AG08395 (cell line): ENCODE data around the gene TAF8.
"Not testable (repeated sequence)": the region's sequence is repeated elsewhere in the genome, so short reads cannot be mapped to it uniquely, and the experiment has no call there.

Experiments
- DNase-seq: peaks from one replicate; pipeline ENCODE4 v3.0.0; 2012; ENCODE audit warnings: mixed read lengths, low spot score

The TAF8 gene

DNA sequence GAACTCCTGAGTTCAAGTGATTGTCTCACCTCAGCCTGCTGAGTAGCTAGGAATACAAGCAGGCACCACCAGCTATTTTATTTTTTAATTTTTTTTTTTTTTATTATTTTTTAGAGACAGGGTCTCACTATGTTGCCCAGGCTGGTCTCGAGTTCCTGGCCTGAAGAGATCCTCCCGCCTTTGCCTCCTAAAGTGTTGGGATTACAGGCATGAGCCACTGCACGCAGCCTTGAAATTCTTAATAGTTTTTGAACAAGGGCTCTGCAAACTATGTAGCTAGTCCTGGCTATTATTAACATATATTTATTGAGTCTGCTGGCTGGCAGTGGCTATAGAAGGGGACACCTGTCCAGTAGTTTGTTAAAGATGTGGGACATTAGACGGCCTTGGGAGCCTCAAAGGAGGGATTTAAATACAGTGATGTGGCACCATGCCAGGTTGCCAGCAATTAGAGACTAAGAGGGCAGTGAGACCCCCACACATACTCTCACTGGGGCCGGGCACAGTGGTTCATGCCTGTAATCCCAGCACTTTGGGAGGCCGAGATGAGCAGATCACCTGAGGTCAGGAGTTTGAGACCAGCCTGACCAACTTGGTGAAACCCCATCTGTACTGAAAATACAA lies 21.1 kb upstream of the TAF8 start:
- DNase-seq = no peak

DNA sequence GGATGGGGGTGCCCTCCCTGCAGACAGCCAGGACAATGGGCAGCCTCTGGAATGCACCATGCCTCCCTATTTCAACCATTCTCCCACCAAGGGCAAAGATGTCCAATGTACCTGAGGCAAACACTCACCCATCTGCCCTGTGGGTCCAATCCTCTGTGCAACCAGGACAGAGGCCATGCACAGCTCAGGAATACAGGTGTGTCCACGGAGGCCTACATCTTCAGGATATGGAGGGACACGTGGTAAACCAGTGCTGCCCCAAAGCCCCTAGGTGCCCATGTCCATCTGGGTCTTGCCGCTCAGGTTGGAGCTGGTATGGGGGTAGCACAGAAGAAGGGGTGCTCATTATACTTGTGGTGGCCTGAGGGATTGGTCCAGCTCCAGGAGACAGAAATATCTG lies 20.4 kb upstream of the TAF8 start:
- DNase-seq = no peak

DNA sequence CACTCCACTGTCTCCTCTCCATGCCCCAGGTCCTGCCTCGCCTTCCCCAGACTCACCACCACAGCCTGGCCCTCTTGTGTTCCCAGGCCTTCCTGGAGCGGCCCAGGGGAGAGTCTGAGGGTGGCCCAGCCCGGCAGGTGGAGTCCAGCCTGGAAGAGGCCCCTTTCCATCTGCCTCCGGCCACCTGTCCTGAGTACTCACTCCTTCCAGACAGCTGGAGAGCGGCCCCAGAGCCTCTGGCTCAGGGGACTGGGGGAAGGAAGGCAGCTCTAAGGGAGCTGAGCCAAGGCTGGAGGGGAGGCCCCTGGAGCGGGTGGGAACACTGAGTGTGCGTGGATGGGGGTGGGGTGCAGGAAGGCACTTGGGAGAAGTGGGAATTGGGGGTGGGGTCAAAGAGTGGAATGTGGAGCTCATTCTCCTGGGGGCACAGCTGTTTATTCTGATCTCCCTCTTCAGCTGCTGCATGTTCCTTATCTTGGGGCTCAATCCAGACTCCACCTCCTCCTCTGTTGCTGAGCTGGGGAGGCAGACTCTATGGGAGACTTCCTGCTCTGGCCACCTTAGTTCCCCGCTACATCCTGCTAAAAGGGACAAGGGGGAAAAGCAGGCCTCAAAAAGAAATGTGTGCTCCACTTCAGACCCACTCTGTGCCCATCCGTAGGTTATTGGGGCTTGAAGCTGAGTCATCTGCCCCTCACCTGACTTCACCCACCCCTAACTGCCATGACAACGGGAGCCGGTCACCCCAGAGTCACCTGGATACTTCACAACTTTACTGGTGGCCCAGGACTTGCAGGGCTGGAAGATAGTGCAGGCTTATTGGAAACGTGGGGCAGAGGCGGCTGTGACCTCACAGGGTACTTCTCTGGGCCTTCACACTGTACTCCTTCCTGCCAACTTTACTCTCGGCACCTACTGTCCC lies 19.5 kb upstream of the TAF8 start:
- no peak for DNase-seq

DNA sequence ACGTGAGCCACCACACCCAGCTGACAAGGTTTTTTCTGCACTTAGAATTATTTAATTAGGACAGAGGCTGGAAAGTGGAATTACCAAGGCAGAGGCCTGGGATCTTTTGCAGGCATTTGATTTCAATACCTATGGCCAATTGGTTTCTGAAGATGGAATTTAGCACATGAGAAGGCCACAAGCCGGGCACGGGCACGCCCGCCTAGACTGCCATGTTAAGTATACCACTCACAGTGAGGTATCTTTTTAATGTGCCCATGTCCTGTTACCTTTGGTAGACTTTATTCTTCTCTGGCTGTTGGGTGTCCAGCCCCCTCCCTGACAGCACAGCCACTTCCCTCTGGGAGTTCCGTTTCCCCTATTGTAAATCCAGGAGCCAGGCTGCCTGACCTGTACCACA lies 18.0 kb upstream of the TAF8 start:
- no peak for DNase-seq

DNA sequence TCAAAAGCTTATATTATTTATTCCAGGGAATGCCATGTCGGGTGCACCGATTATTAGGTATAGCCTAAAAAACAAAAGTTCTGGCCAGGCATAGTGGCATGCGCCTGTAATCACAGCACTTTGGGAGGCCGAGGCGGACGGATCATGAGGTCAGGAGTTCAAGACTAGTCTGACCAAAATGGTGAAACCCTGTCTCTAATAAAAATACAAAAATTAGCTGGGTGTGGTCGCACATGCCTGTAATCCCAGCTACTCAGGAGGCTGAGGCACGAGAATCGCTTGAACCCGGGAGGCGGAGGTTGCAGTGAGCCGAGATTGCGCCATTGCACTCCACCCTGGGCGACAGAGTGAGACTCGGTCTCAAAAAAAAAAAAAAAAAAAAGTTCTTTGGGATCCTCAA lies 12.7 kb upstream of the TAF8 start:
- not testable (repeated sequence) for DNase-seq

DNA sequence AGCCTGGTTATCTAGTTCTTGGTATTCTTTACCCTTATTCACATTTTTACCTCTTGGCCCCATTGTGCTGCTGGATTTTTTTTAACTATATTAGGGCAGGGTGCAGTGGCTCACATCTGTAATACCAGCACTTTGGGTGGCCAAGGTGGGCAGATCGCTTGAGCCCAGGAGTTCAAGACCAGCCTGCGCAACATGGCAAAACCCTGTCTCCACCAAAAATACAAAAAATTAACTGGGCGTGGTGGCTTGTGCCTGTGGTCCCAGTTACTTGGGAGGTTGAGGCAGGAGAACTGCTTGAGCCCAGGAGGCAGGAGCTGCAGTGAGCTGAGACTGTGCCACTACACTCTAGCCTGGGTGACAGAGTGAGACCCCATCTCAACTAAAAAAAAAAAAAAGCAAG lies 12.2 kb upstream of the TAF8 start:
- no peak for DNase-seq

DNA sequence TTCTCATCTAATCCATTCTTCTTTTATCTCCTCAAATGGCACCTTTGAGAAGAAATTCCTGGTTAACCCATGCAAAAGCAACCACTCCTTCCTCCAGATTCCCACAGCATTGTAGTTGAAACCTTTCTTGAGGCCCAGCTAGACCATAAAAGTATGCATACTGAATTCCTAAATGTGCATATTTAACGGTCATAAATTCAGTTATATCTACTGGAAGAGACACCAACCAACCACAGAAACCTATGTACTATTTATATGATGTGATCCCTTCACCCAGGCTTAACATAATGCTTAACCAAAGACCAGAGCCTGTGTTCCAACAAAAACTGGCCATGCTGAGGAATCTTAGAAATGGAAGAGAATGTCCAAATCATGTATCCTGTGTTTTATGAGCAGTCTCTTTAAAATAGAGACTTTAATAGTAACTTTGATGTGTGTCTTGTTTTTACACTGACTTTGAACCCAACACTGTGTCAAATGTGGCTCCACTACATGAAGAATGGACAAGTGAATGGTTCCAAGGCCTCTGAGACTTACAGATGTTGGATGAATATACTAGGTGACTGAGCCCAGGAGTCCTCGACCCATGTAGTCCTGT lies 11.4 kb upstream of the TAF8 start:
- DNase-seq = no peak

DNA sequence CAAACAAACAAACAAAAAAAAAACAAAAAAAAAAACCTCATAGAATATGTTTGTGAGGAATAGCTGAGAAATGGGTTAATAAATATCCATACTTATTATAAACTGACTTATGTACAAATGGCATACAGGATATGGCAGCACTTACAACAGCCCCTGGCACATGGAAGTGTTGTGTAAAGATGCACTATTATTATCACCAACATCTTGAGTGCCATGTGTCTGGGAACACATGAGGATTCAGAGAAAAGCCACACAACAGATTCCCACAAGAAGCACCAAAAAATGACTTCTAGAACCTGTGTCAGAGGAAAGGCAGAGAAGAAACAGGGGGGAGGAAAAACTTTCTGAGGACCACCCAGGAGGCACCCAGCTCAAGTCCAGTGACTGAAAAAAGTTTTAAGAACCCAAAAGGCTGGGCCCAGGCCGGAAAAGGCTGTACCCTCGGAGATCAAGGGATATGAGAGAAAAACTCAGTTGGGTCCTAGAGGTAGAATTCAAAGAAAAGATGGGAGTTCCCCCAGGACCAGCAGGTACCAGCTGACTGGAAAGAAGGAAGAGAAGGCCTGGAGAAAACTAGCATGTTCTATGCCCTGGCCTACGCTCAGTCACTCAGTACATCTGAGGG lies 9.4 kb upstream of the TAF8 start:
- no peak for DNase-seq

DNA sequence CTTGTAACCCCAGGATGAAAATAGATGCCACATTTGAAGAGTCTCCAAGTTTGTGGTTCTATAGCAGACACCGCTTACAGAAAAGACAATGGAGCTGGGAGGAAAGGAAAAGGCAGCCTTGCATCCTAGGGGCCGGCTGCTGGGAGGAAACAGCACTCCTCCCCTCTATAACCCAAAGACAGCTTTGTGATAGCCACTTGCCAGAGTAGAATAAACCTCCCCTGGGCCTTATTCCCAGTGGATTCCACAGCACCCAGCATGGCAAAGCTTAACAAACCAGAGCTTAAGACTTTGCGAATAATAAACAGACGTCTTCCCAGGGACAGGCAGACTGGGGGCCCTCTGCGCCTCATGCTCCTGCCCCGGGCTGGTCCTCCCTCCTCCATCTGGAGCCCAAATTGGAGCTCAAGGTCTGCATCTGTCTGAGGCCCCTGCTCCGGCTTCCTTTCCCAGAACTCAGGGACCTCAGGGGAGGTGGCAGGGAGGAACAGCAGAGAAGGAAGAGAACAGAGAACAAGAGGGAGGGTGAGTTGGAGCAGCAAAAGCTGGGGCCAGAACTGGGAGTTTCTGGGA lies 8.8 kb upstream of the TAF8 start:
- DNase-seq = no peak

DNA sequence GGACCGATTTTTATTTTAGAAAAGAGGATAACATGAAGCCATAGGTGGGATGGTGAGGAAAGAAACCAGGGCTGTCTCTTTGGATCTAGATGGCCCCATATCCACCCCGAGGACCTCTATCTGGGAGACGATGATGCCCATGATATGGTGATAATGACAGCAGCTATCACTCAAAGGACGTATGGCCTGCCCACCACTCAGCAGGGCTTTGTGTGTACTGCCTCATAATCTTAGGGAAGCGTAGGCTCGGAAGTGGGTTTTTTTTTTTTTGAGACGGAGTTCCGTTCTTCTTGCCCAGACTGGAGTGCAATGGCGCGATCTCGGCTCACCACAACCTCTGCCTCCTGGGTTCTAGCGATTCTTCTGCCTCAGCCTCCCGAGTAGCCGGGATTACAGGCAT lies 8.2 kb upstream of the TAF8 start:
- DNase-seq = no peak

DNA sequence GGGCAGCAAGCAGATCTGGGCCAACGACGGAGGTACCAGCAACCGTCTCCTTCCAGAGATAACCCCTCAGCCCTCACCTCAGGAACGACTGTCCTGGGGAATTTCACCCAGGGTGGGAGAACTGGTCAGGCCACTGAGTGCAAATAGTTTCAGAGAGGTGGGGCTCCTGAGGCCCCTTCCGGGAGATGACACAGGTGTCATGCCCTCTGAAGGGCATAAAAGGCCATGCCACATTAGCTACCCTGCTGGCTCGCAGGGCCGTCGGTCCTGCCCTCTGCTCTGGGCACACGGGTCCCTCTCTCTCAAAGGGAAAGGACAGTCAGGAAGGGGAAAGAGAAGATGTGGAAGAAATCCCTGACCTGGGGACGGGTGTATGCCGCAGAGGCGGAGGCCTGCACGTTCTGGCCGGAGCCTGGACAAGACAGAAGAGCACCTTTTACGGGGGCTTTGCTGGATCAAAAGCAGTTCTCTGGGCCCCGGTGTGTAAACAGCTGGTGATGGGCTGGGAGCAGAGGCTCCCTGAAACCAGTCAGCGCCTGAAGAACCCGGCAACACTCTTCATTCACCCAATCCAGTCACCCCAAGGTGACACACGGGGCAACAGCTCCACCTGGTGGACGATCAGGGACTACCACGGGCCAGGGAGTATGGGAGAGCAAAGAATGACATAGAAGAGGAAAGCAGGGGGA lies 6.4 kb upstream of the TAF8 start:
- peak; percentile 90 for DNase-seq

DNA sequence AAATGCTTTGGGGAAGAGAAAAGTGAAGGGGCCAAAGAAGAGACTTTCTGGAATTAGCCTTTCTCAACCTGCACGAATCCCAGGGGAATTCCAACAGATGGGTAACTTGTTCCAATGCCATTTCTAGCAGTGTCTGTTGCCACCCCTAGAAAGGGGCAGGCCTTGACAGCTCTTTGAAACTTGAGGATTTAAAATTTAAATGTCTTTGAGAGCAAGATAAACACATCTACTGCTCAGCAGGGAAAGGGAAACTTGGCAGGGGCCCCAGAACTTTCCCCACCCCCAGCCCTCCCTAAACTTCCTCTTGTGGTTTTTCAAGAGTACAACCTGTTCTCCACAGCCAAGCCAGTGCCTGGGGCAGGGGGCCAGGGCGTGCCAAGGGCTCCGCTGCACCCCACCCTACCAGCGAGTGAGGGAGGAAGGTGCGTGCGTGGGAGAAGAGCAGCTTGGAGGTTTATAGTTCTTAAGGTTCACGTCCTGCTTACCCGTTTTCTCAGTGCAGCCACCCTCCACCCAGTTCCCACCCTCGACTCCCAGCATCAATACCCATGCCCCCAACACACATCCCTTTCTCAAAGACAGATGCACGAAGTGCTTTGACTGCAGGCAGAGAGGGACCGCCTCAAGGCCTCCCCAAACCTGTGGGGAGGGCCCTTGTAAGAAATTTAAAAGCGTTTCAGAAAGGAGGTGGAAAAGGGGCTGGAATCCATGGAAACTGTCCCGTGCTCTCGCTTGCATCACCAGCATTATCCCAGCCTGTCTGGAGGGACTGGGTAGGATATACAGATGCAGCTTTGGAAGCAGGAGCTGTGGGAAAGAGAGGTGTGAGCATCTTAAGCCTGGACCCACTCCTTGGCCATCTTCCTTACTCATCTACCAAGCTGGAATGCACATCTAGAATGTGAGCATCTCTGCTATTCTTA lies 4.5 kb upstream of the TAF8 start:
- peak; percentile 24 for DNase-seq

DNA sequence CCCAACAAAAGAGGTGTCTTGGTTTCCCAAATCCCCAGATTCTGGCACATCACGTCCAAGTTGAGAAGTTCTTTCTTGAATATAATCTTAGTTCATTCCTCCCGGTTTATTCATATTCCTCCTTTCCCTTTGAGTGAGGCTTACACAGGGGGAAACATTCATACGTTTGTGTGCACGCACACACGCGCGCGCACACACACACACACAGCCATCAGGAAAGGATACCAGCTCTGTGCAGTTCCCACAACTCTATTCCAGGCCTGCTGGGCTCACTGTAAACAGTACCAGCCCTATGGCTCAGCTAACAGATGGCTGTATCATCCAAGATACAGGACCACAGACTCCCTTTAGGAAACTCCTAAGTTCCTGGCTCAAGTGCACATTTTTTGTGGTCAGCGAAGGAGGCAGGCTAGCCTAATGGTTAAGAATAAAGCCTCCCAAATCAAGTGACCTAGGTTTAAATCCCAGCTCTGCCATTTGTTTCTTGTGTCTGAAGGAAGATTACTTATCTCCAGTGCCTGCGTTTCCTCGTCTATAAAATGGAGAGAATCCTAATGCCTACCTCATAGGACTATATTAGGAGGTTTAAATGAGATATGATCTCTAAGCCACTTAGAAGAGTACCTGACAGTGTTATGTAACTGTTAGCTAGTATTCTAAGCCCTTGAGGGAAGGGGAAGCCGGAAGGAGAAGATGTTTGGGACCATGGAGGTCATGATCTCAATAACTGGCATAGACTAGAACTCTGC lies 3.7 kb upstream of the TAF8 start:
- no peak for DNase-seq

DNA sequence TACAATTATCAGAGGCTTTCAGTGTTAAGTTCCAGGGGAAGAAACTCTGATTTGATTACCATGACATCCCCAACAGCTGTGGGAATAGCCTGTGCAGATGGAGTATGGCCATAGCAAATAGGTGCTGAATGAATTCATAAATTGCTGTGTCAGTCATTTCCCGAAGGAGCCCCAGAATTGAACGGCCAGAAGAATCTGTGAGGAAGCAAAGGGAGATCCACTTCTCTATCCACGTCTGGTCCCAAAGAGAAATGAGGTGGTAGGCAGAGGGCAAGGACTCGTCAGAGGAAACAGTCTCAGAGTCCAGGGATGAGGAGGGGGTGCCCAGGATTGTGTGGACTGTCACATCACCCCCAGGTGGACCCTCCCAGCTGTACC lies 3.1 kb upstream of the TAF8 start:
- DNase-seq = no peak

DNA sequence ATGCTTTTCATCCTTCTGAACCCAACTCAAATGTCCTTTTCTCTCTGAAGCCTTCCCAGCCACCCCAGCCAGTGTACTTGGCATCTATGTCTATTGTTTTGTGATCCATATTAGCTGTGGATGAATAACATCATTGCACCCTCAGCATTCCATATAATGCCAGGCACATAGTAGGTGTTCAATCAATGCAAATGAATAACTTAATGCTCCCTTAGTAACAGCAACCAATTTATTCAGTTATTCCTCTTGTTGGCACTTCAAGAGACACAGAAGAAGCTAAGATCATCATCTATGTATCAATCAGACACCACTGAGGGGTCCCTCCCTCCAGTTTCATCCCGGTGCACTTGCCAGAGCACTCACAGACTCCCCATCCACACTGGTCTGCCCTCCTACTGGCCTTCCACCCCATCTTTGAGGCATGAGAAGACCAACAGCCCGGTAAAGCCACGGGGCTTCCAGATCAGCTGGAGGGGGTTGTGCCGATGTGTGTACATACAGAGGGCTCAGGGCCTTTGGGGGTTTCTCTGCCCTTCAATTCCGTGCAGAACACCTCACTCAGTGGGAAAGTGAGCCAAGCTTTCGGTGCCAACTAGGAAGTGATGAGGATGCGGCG lies 2.4 kb upstream of the TAF8 start:
- DNase-seq = no peak

DNA sequence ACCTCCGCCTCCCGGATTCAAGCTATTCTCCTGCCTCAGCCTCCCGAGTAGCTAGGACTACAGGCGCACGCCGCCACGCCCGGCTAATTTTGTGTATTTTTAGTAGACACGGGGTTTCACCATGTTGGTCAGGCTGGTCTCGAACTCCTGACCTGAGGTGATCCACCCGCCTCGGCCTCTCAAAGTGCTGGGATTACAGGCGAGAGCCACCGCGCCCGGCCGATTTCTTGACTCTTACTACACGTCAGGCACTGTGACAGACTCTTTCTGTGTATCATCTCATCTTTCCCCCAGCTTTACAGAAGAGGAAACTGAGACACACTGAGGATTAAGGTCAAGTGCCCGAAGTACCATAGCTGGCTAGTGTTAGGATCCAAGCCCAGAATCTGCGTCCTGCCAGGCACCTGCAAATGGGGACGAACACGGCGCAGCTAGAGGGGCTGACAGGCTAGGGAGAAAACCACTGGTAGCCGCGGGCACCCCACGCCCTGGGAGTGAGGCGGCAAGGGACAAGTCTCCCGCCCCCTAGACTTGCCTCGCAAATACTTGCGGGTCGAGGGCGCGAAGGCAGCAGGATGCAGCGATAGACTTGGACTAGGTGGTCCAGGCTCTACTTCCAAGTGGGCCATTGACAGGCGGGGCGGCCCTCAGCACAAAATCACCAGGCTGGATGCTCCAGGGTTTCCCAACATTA lies 1.1 kb upstream of the TAF8 start:
- no peak for DNase-seq

DNA sequence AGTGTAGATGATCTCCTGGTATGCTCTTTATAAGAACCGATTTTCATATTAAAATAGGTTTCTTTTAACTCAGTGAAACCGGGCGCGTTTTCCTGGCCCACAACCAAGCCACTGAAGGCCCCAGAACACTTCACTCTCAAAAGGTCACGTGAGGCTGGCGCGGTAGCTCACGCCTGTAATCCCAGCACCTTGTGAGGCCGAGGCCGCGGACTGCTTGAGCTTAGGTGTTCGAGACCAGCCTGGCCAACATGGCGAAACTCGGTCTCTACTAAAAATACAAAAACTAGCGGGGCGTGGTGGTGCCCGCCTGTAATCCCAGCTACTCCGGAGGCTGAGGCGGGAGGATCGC lies 402 bp upstream of the TAF8 start:
- no peak for DNase-seq

DNA sequence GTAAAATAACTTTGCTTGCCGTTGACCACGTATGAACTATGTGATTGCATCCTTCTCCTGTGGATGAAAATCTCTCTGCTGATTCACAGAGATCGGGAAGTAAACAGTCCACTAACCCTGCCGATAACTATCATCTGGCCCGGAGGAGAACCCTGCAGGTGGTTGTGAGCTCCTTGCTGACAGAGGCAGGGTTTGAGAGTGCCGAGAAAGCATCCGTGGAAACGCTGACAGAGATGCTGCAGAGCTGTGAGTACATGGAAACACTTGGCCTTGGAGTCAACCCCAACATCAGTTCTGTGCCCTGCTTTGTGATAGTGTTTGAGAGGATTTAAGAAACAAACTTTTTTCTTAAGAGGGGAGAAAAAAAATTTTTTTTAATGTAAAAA lies 937 bp downstream of the TAF8 start:
- DNase-seq = no peak

DNA sequence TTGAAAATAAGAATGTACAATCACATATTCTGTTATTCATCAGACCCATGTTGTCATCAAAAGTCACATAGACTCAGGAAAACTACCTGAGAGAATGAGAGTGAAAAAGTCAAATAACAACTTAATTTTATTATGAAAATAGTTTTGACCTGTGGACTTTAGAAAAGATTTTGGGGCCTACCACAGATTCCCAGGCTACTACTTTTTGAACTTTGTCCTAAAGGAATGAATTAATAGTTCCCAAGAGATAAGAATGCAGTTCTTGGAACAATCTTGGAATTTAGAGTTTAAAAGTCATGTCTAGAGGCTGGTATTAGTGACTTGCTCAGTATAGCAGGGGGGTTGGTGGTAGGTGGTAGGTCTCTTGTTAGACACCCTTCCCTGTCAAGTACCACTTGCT lies 3.3 kb downstream of the TAF8 start:
- no peak for DNase-seq
